ENCODE measurements around the gene POLR3H.

DNA sequence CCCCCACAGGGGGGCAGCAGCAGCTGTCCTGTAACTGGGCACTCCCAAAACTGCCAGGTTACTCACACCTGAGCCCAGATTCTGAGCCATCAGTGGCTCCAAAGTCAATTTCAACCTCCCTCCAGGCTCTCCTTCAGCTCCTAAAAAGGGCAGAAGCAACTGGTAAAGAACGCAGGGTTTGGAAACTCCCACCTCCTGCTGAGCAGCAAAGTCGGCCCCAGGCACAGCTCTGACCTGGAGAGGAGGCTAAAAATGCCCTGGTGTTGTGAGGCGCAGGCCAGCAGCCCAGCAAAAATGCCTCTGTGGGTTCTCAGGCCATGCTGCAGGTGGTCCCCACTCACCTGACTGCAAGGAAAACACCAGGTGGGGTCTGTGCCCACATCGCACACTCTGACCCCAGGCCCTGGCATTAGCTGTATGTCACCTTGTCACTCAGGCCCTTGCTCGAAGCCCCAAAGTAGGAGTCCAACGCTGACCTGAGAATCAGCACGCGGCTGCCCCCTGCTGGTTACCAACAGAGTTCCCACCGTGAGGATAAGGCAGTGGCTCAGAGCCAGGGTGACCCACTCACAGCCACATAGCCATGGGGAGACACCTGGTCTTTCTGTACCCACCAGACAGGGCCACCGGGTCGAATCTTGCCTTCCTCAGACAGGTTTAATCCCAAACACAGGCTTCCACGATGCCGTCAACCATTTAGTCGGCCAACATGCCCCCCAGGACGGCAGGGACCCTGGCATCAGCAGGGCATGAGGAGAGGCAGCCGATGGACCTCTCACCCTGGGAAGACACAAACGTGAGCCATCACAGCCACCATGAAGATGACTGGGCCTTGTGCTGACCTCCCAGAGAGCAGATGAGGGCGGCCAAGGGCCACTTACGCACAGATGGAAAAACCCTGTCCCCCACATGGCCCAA, 11.1 kb downstream of the POLR3H start:
- TF ChIP-seq, protein P1, sequence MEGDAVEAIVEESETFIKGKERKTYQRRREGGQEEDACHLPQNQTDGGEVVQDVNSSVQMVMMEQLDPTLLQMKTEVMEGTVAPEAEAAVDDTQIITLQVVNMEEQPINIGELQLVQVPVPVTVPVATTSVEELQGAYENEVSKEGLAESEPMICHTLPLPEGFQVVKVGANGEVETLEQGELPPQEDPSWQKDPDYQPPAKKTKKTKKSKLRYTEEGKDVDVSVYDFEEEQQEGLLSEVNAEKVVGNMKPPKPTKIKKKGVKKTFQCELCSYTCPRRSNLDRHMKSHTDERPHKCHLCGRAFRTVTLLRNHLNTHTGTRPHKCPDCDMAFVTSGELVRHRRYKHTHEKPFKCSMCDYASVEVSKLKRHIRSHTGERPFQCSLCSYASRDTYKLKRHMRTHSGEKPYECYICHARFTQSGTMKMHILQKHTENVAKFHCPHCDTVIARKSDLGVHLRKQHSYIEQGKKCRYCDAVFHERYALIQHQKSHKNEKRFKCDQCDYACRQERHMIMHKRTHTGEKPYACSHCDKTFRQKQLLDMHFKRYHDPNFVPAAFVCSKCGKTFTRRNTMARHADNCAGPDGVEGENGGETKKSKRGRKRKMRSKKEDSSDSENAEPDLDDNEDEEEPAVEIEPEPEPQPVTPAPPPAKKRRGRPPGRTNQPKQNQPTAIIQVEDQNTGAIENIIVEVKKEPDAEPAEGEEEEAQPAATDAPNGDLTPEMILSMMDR (IDR thresholded peaks at IDR 0.05), result peak in 3 of 4 experiments; percentile 74 to 84 (median 76)
- peak; percentile 30 for TF ChIP-seq POLR2AphosphoS5 (IDR thresholded peaks at IDR 0.05)

Measured in gastroesophageal sphincter (tissue), 3 donors.